ENCODE data around the gene MADCAM1.
"Not testable (repeated sequence)": the region's sequence is repeated elsewhere in the genome, so short reads cannot be mapped to it uniquely, and the experiment has no call there.

Gene MADCAM1

GRCh38 chr19:449916-450315 is 46.4 kb upstream of the MADCAM1 start:
- Histone ChIP-seq H3K36me3 (replicated peaks; ENCODE audit: insufficient read depth, low read length) (no peaks in the 10 kb centered on the region), H3K9me3 (replicated peaks; ENCODE audit: insufficient read depth, low read length) (no peaks in the 10 kb centered on the region), H3K9ac (ENCODE audit: low read length) (no peak overlapping the region), H3F3A (ENCODE audit: insufficient read depth, low read length) (no peaks in the 10 kb centered on the region), H3K79me2 (ENCODE audit: low read length) (no peaks in the 10 kb centered on the region), H3K4me3 (ENCODE audit: low read length) (no peak overlapping the region), H2AFZ (ENCODE audit: low read length) (no peak overlapping the region), H3K27ac (ENCODE audit: low read length) (no peak overlapping the region), H3K4me2 (ENCODE audit: low read depth, low read length) (no peak overlapping the region), H3K4me1 (ENCODE audit: low read length) (no peaks in the 10 kb centered on the region), H3K9me2 (replicated peaks; ENCODE audit: insufficient read depth, low read length) (no peaks in the 10 kb centered on the region), H3K27me3 (replicated peaks; ENCODE audit: insufficient read depth, low read length) (peaks cover 82% of the 10 kb centered on the region), H4K20me1 (ENCODE audit: insufficient read depth, low read length) (no peaks in the 10 kb centered on the region)
- TF ChIP-seq CTCF (IDR thresholded peaks at IDR 0.05; ENCODE audit: low read length), result no peak
- no peak for TF ChIP-seq EZH2 (optimal IDR thresholded peaks at IDR 0.05; ENCODE audit: low read depth, low read length)
- no peak for TF ChIP-seq EZH2phosphoT487 (IDR thresholded peaks at IDR 0.05; ENCODE audit: low read length)
- DNase-seq, result no peak

- not testable (repeated sequence) for H3K4me3 ChIP-seq (ENCODE audit: low read length); H3K4me2 ChIP-seq (ENCODE audit: low read depth, low read length); H3K4me1 ChIP-seq (ENCODE audit: low read length); H3F3A ChIP-seq (ENCODE audit: insufficient read depth, low read length); H3K27ac ChIP-seq (ENCODE audit: low read length); H3K9me2 ChIP-seq (replicated peaks; ENCODE audit: insufficient read depth, low read length); H3K9ac ChIP-seq (ENCODE audit: low read length); H2AFZ ChIP-seq (ENCODE audit: low read length); H3K79me2 ChIP-seq (ENCODE audit: low read length); DNase-seq; H4K20me1 ChIP-seq (ENCODE audit: insufficient read depth, low read length); H3K9me3 ChIP-seq (replicated peaks; ENCODE audit: insufficient read depth, low read length); H3K36me3 ChIP-seq (replicated peaks; ENCODE audit: insufficient read depth, low read length)
- peaks cover 81% of the 10 kb centered on the region for H3K27me3 ChIP-seq (replicated peaks; ENCODE audit: insufficient read depth, low read length)
These were observed 45.3 kb upstream of the MADCAM1 start for GRCh38 chr19:450912-451481.

DNA sequence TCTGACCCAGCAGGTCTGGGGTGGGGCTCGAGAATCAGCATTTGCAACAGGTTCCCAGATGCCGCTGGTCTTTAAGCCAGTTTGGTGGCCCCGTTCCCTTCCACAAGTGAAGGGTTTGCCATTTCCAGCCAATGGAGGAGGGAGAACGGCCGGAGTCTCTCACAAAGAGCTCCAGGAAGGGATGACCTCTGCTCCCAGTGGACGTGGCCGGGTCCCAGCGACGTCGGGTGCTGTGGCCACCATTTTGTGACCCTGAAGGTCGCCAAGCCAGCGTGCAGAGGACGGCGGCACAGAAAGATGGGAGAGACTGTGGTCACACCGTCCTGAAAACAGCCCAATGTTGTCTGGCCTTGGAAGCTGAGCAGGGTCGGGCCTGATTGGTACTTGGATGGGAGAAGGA is 43.5 kb upstream of the MADCAM1 start:
- Histone ChIP-seq H4K20me1 (ENCODE audit: insufficient read depth, low read length) (no peaks in the 10 kb centered on the region), H3K9me2 (replicated peaks; ENCODE audit: insufficient read depth, low read length) (no peaks in the 10 kb centered on the region), H3K27ac (ENCODE audit: low read length) (no peak overlapping the region), H3K9me3 (replicated peaks; ENCODE audit: insufficient read depth, low read length) (no peaks in the 10 kb centered on the region), H3K36me3 (replicated peaks; ENCODE audit: insufficient read depth, low read length) (no peaks in the 10 kb centered on the region), H3K4me3 (ENCODE audit: low read length) (no peak overlapping the region), H3K4me1 (ENCODE audit: low read length) (no peaks in the 10 kb centered on the region), H3K79me2 (ENCODE audit: low read length) (no peaks in the 10 kb centered on the region), H3F3A (ENCODE audit: insufficient read depth, low read length) (no peaks in the 10 kb centered on the region), H2AFZ (ENCODE audit: low read length) (no peak overlapping the region), H3K4me2 (ENCODE audit: low read depth, low read length) (no peak overlapping the region), H3K9ac (ENCODE audit: low read length) (no peak overlapping the region), H3K27me3 (replicated peaks; ENCODE audit: insufficient read depth, low read length) (peaks cover 69% of the 10 kb centered on the region)
- no peak for DNase-seq
- TF ChIP-seq EZH2 (optimal IDR thresholded peaks at IDR 0.05; ENCODE audit: low read depth, low read length) (no peak), CTCF (IDR thresholded peaks at IDR 0.05; ENCODE audit: low read length) (no peak), EZH2phosphoT487 (IDR thresholded peaks at IDR 0.05; ENCODE audit: low read length) (no peak)

DNA sequence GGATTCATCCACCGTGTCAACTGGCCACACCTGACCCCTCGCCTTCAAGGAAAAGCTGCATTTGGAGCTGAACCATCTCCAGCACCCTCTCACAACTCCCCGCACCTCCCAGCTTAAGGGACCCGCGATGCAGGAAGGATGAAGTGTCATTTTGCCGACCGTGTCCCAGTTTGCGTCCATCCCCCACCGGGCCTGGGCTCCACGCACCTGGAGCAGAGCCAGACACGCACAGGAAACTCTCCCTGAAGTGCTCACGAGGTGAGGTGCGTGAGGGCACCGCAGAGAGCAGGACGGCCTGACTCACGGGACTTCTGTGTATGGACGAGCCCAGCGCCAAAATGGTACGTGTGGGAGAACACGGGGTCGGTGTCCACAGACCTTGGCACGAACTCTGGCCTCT is 42.7 kb upstream of the MADCAM1 start:
- Histone ChIP-seq H3K4me3 (ENCODE audit: low read length) (no peak overlapping the region), H3K4me1 (ENCODE audit: low read length) (no peaks in the 10 kb centered on the region), H3K4me2 (ENCODE audit: low read depth, low read length) (no peak overlapping the region), H3K27ac (ENCODE audit: low read length) (no peak overlapping the region), H3K9me3 (replicated peaks; ENCODE audit: insufficient read depth, low read length) (no peaks in the 10 kb centered on the region), H3K36me3 (replicated peaks; ENCODE audit: insufficient read depth, low read length) (no peaks in the 10 kb centered on the region), H2AFZ (ENCODE audit: low read length) (no peak overlapping the region), H3K79me2 (ENCODE audit: low read length) (no peaks in the 10 kb centered on the region), H3F3A (ENCODE audit: insufficient read depth, low read length) (no peaks in the 10 kb centered on the region), H4K20me1 (ENCODE audit: insufficient read depth, low read length) (no peaks in the 10 kb centered on the region), H3K9ac (ENCODE audit: low read length) (no peak overlapping the region), H3K27me3 (replicated peaks; ENCODE audit: insufficient read depth, low read length) (peaks cover 62% of the 10 kb centered on the region), H3K9me2 (replicated peaks; ENCODE audit: insufficient read depth, low read length) (no peaks in the 10 kb centered on the region)
- TF ChIP-seq CTCF (IDR thresholded peaks at IDR 0.05; ENCODE audit: low read length) (no peak), EZH2phosphoT487 (IDR thresholded peaks at IDR 0.05; ENCODE audit: low read length) (no peak), EZH2 (optimal IDR thresholded peaks at IDR 0.05; ENCODE audit: low read depth, low read length) (no peak)
- DNase-seq, result no peak
